Adrenal gland (tissue), 5 donors: ENCODE results near the gene TRIM66.

Source experiments
- POLR2A ChIP-seq, 2 donors: fragments of 450-650 bp; IDR thresholded peaks; one replicate each; pipeline ENCODE4 v1.6.1; 2017; ENCODE audit warnings: antibody characterized with exemption in 2 of 2, mild to moderate bottlenecking in 2 of 2, moderate library complexity in 1 of 2
- TF ChIP-seq, protein P1 (sequence below), 6 experiments: fragments of 450-650 bp in 4 of 6; fragments of 200-600 bp in 2 of 6; sonication (generic) in 1 of 6; IDR thresholded peaks; 1 replicate in 5 of 6; 2 replicates in 1 of 6; pipeline versions ENCODE4 v1.5.1 to v1.8.0; 2016 to 2021; ENCODE audit warnings: antibody characterized with exemption in 6 of 6, mild to moderate bottlenecking in 2 of 6, moderate library complexity in 1 of 6
- donor health status: DM: no; HTN: no; CAD: no.

GRCh38 chr11:8714622-8715225, 32.3 kb upstream of the TRIM66 start:
- TF ChIP-seq, protein P1, sequence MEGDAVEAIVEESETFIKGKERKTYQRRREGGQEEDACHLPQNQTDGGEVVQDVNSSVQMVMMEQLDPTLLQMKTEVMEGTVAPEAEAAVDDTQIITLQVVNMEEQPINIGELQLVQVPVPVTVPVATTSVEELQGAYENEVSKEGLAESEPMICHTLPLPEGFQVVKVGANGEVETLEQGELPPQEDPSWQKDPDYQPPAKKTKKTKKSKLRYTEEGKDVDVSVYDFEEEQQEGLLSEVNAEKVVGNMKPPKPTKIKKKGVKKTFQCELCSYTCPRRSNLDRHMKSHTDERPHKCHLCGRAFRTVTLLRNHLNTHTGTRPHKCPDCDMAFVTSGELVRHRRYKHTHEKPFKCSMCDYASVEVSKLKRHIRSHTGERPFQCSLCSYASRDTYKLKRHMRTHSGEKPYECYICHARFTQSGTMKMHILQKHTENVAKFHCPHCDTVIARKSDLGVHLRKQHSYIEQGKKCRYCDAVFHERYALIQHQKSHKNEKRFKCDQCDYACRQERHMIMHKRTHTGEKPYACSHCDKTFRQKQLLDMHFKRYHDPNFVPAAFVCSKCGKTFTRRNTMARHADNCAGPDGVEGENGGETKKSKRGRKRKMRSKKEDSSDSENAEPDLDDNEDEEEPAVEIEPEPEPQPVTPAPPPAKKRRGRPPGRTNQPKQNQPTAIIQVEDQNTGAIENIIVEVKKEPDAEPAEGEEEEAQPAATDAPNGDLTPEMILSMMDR (IDR thresholded peaks at IDR 0.05): no peak
- TF ChIP-seq POLR2A (IDR thresholded peaks at IDR 0.05): no peak
